Stimulated activated naive CD4-positive, alpha-beta T cell (primary cell): ENCODE results near the gene PRSS3.
"Not testable (repeated sequence)": the region's sequence is repeated elsewhere in the genome, so short reads cannot be mapped to it uniquely, and the experiment has no call there.

Source experiments
- DNase-seq, 6 experiments: peaks; one replicate each; lab custom pipeline; 2025; lab: John Stamatoyannopoulos, UW

Gene PRSS3

DNA sequence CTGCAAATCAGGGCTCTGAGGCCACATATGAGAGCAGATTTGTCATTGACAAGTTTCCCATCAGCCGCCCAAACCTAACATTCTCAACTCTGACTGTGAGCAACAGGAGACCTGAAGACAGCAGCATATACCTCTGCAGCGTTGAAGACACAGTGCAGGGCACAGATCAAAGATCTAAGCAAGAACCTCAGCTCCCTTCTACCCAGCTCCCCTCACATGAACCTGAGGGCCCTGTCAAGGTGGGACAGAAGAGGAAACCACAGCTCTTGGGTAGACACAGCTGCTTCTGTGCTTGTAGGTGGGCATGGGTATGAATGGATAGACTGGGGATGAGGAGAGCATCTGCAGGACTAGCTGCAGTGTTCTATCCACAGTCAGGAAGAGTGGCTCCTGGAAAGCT, 8.7 kb upstream of the PRSS3 start:
- no peak for DNase-seq

DNA sequence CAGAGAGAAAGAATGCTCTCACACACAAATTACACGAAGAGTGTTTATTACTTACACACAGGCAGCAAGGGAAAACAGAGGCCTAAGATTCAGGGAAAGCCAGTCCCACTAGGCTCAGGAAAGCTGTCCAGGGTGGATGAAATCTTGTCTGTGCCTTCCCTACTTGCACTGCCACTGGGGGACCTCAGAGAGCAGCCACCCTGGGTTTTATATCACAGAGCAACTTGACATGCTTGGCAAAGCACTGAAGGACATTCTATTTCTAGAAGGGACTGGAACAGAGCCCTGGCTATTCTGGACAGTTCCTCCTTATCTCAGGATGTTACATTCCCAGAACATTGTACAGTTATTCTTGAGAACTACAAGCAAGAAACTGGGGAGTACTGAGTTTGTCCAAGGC, 7.5 kb upstream of the PRSS3 start:
- no peak for DNase-seq

- not testable (repeated sequence) for DNase-seq
These were observed 5.9 kb upstream of the PRSS3 start for GRCh38 chr9:33789429-33789828.

DNA sequence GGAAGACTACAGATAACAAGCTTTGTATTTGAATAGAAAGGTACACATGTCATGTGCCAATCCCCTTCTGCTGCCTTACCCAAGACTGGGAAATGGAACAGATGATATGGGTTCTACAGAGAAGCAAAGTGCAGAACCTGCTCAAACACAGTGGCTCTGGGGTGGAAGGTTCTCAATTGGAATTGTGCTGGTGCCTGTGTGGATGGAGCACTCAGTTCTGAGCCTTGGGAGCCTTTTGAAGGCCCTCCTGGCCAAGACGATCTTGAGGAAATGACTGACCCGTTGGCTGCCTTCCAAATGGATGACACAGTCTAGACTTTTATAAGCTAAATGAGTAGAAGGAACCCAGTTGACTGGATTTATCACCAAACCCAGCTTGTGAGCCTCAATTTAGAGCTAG, 4.2 kb upstream of the PRSS3 start:
- DNase-seq = no peak

- DNase-seq = not testable (repeated sequence)
These were observed 1.9 kb upstream of the PRSS3 start for GRCh38 chr9:33793496-33793895.

DNA sequence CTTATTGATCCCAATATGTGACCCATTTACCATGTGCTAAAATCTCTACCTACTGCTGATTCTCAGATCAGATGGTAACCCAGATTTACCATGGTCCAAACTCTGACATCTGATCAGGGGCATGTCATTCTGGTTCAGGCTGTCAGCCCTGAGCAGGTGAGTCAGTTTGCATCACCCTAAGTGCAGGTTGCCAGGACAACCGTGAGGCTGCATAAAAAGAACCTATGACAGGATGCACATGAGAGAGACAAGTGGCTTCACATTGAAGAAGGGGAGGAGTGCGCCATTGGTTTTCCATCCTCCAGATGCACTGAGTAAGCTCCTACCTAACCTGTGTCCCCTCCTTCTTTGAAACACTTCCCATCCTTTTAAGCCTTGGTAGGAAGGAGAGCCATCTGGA, 801 bp upstream of the PRSS3 start:
- no peak for DNase-seq

DNA sequence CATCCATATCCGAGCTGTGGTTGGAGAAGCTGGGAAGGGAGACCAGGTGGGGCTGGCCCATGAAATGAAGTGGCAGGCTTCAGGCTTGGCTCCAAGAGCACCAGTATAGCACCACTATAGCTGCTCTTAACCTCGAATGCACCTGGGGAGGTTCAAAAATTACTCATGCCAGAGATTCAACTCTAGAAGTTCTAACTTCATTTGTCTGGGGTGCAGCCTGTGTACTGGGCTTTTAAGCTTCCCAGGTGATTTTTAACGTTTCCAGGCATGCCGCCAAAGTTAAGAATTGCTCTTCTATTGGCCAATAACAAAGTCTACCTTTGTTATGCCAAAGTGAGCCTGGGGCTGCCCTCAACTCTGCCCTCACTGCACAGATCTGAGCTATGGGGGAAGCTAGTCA, 458 bp downstream of the PRSS3 start:
- no peak for DNase-seq

- DNase-seq = not testable (repeated sequence)
These were observed 1.3 kb downstream of the PRSS3 start for GRCh38 chr9:33796679-33797078.

DNA sequence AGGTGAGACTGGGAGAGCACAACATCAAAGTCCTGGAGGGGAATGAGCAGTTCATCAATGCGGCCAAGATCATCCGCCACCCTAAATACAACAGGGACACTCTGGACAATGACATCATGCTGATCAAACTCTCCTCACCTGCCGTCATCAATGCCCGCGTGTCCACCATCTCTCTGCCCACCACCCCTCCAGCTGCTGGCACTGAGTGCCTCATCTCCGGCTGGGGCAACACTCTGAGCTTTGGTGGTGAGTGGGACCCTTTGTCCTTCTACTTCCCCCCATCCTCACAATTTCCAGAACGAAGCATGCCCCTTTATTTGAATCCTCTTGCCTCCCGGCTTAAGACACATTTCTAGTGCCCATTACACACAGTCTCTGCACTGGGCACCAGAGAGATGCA, 2.5 kb downstream of the PRSS3 start:
- no peak for DNase-seq

- DNase-seq = no peak
These were observed 3.2 kb downstream of the PRSS3 start for GRCh38 chr9:33798545-33798944.

DNA sequence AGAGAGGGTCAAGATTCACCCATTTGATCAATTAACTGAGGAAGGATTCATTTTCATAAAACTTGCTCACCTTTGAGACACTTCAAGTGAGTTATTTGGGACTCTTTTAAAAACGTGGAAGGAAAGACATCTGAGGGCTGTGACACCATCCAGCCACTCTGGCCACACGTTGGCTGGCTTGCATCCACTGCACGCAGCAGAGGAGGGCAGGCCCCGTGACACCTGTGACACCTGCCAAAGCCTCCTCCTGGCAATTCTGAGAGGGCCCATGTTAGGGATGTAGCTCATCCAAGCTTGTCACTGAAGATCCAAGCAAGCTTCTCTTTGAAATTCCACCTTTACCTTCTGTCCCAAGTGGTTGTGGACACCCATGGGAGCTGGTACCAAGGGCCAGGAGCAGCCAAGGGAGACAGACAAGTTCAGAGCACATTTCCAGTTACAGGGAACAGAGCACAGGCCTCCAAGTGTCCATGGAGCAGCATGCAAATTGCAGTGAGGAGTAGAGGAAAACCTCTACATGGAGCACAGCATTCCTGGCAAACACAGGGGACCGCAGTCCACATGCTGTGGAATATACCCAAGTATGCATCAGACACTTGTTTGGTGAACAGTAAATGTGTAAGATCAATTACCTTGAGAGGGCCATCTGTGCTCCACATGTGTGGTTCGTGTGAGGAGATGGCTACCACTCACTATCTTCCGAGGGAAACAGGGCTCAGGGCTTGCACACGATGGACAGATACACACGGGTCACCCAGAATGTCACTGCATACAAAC, 4.8 kb downstream of the PRSS3 start:
- no peak for DNase-seq

GRCh38 chr9:33800886-33801285, 5.5 kb downstream of the PRSS3 start:
- no peak for DNase-seq

GRCh38 chr9:33801943-33802500, 6.7 kb downstream of the PRSS3 start:
- not testable (repeated sequence) for DNase-seq

DNA sequence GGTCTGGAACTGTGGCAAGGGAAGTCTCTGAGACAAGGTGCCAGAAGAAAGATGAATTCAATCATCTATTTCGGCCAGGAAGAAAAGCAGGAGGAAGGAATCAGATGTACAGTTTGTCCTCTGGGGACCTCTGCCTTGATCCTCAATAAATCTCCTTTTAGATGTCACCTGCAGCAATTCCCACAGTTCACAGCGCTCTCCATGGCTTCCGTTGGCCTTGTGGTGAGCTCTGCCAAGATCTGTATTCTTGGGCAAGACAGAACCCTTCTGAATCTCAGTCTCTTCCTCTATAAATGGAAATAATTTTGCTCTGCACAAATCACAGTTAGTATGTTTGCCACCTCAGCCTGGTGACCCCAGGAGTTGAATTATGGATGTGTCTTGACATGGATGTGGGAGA, 8.8 kb downstream of the PRSS3 start:
- not testable (repeated sequence) for DNase-seq

- not testable (repeated sequence) for DNase-seq
These were observed 11.8 kb downstream of the PRSS3 start for GRCh38 chr9:33807156-33807555.

DNA sequence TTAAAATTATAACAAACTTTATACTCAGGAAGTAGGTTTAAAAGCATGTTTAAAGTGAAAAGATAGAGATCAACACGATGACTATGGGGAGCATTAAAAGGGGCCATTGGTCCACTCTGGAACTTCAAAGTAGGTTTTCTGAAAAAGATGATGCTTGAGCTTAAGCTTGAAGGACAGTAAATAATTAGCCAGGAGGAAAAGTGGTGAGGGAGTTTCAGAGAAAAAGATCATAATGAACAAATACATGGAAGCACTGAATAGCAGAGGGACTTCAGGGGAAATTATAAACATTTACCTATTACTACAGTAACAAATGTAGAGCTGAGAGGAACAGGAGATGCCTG, 13.6 kb downstream of the PRSS3 start:
- DNase-seq = not testable (repeated sequence)

DNA sequence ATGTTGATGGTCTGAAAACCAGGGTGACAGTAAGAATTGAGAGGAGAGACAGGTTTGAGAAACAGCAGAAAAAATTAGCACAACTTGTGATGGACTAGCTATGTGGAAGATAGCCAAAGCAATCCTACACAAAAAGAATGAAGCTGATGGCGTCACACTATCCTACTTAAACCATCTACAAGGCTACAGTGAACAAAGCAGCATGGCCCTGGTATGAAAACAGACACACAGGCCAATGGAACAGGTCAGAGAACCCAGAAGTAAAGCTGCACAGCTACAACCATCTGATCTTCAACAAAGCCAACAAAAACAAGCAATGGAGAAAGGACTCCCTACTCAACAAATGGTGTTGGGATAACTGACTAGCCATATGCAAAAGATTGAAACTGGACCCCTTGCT, 14.1 kb downstream of the PRSS3 start:
- no peak for DNase-seq

DNA sequence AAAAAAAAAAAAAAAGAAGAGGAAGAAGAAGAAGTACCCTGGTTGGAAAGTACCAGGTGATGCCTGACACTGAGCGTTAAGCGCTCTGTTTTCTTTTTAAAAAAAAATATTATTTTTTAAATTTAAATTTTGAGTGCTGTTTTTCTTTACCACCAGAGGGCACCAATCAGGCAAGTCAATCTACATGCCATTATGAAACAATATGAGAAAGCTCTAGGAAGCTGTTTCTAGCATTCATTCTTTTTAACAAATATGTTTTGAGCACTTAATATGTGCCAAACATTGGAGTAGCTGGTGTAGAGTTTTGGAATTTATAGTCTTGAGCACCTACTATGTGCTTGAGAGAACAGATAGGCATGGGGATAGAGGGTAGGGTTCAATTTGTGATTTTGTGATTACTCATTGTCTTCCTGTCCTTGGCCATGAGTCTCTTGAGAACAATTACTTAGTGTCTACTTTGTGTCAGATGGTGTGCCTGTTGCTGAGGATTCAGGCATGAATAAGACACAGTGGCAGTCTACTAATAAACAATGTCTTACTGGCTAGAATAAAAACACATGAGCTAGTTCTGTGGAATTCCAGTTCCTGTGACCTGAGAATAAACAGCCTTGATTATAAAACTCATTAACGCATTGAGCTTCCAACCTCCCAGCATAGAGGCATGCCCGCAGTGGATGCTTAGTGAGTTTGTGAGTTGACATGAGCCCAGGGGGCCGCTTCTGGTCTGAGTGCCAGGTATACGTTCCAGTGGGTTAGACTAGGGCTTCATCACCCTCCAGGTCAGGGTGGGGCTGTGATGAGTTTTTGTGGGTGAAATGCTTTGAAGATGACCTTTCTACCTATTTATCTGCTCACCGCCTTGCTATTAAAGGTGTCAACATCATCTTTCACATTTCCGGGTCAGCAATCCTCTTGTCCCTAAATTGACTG, 18.6 kb downstream of the PRSS3 start:
- DNase-seq = peak in 5 of 6 experiments; percentile 6 to 75 (median 58)

DNA sequence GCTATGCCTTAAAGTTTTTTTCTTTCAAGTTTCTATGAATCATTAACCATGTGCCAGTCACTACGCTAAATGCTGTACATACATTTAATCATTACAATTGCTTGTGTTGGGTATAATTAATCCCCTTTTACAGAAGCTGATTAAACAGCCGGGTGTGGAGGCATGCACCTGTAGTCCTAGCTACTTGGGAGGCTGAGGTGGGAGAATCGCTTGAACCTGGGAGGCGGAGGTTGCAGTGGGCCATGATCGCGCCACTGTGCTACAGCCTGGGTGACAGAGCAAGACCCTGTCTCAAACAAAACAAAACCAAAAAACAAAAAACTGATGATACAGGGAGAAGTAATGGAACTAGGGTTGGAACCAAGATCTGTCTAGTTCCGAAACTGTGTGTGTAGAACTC, 20.4 kb downstream of the PRSS3 start:
- DNase-seq = no peak

DNA sequence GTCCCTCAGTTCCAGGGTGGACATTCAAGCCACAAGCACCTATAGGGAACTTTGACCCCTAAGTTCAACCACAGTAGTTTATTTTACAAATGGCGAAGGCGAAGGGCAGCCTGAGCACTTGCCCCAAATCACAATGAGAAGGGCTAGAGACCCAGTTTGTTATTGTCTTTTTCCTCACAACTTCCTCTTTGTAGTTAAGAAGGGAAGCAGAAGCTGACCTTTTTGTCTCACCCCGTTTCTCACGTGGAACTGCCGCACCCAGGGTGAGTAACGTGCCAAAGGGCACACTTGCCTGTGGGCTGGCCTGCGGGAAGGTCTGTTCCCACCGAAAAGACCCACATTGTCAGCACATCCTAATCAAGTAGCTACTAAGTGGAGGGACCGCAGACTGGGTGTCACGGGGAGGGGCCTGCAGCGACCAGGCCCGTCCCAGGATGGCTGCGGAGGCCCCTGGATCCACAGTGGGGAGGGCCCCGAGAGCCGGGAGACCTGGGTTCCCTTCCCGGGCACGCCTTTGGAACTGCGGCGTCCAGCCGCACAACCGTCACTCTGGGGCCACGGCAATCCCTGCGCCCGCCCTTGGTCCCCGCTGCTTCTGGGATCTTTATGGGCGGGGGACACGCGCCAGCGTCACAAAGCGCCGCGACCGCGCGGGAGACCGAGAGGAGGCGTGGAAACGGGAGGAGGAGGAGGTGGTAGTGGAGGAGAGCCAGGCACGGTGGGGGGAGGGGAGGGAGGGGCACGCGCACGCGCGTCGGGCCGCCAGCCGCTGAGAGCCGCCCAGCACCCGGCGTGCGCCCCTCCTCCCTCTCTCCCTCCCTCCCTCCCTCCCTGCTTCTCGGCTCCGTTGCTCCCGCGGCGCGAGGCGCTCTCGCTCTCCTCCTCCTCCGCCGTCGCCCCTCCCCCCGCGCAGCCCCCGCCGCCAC, 21.2 kb downstream of the PRSS3 start, which contains the start of gene UBE2R2:
Gene UBE2R2 (plus strand): TSS at position 834 of the 926 bp plus-strand sequence. CDS start 598 bp downstream, outside the sequence.
- peak; percentile 91 to 95 (median 94) for DNase-seq

GRCh38 chr9:33817327-33818166, 22.2 kb downstream of the PRSS3 start:
- DNase-seq = peak; percentile 46 to 77 (median 60)
